Stimulated activated CD8-positive, alpha-beta memory T cell treated with anti-CD3 and anti-CD28 coated beads, Interleukin-7, amount 100 ng/mL, for 4 hours (primary cell): ENCODE results near the gene HOXA7.

Experiments used
- DNase-seq, 2 donors: peaks; one replicate each; pipeline ENCODE4 v3.0.0-alpha.2; 2020; ENCODE audit warnings: low read depth in 2 of 2

HOXA7 gene

DNA sequence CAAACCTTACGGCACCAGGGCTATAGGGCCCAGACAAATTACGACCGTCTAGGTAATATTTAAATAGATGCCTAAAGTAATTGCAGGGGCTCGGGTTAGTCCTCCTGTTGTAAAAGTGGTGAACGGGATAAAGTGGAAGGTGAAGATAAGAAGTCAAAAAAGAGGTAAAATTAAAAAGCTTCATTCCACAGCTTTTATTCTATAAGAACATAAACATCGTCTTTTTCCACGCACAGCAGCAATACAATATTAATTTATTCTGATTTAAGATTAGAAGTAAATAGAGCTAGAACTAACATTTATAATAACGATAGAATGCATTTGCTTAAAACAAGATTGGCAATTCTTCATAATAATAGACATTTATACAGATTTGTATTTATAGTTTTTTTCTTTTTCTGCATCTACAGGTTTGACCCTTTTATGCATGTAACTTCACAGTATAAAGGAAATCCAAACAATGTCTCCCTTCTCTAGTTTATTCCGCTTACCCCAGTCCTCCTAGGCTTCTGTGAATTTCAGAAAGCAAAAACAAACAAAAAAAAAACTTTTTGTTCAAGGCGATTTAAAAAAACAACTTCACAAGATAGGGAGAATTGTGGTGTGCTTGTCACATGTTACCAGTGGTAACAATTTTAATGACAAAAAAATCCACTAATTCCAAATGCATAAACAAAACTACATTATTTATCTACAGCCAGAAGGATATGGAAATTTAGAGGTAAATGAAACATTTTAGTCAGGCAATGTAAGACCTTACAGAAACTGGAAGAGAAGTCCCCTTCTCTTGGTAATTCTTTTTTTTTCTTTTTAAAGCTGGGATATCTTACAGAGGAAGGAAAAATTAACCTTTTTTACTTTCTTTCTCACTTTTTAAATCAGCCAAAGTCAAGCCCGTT, 14.2 kb upstream of the HOXA7 start:
- no peak for DNase-seq

DNA sequence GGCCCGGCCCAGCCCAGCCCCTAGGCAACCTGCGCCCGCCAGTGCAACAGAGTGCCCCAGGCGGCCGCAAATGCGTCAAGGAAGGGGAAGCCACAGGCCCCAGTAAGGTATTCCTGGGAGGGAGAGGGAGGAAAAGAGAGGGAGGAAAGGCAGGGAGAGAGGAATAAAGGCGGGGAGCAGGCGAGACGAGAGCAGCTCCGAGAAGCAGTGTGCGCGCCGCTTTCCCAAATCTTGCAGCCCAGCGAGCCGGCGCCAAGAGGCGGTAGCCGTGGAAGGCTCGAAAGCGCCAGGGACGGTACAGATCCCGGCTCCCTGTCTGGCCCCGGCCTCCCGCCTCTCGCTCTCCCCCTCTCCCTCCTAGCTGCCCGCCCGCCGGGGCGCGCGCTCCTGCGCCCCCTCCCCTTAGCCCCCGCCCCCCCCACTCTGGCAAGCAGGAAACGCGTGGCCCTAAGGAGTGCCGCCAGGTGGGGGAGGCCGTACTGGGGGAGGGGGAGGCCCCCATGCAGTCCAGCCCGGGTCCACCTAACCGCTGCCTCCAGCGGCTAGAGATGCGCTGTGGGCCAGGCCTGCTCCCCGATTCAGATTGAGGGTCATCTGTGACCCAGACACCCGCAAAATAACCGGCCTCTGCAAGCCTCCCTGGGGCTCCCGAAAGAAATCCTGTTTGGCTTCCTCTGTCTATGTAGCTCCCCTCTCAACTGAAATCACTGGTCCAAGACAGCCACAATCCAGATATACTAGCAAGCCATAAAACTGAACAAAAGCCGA, 13.4 kb upstream of the HOXA7 start:
- DNase-seq, result no peak

DNA sequence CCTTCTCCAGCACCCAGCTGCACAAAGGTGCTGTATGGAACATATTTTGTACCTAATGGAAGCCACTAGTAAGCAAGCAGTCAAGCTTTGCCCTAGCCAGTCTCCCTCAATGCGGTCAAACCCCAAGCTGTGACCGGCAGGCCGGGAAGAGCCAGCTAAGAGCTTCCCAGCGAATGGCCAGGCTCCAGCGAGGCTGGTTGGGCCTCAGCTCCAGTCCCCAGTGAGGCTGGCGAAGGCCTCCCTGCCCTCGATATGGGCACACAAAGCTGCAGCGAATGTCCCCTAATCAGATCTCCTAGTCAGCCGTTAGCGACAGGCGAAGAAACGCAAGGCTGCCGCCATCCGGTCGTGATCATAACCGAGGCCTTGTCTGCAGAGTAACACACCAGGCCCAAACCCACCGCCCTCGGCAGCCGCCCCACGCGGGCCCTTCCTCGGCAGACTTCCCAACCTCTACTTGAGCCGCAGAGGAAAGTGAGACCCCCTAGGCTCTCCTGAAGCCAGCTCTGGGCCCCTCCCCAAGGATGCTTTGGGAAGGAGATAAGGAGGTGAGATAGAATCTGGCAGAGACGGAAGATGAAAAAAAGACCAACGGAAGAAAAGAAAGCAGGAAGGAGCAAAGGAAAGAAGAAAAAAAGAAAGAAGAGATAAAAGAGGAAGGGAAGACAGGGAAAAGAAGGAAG, 11.9 kb upstream of the HOXA7 start:
- DNase-seq, result no peak

DNA sequence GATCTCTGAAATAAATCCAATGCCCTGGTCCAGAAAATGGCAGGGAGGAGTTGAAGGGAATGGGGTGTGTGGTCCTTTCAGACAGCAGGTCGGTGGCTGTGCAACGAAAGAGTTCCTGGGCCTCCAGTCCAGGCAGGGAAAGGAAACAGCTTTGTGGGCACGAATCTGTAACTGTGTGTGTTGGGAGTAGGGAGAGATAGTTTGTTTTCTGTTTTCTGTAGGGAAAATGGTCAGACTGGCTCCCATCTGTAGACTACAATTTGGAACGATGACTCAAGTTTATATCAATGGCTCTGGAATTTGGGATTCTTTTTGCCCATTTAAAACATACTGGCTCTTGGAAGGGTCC, 11.4 kb upstream of the HOXA7 start:
- DNase-seq, result no peak

DNA sequence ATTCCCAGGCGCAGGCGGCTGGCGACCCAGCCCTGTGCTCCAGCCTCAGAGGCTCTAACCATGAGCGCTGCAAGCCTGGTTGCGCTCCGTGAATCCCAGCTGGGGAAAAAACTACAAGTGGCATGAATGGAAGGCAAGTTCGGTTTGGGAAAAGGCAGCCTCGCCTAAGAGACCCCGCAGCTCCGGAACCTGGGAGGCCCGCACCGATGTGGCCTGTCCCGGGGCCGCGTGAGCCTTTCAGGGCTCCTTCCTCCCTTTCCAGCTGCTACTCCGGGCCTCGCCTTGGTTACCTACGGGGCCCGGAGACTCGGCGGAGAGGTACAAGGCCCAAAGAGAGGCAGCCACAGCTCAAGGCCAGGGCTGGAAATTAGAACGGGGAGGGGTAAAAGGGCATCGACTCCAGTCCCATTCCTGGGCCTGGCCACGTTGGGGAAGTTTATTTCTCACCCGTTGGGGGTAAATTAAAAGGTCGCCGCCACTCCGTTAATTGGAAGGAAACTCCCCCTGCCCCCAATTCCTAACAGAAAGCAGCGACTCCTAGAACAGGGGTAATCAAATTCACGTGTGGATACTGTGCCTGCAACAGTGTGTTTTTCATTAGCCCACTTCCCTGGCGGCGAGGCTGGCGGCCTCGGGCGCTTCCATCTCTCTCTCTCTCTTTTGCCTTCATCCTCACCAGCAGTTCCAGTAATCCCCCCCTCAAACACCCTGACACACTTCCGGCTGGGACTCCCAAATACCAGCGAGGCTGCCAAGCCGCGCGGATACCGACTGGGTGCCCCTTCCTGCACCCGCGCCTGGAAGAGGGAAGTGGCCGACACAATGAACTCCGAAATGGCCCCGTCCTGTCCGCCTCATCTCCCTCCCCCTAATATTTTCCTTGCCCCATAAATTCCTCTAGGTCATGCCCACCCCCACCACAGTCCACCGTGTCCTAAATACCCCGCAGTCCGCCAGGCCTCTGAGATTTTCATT, 10.3 kb upstream of the HOXA7 start:
- no peak for DNase-seq

DNA sequence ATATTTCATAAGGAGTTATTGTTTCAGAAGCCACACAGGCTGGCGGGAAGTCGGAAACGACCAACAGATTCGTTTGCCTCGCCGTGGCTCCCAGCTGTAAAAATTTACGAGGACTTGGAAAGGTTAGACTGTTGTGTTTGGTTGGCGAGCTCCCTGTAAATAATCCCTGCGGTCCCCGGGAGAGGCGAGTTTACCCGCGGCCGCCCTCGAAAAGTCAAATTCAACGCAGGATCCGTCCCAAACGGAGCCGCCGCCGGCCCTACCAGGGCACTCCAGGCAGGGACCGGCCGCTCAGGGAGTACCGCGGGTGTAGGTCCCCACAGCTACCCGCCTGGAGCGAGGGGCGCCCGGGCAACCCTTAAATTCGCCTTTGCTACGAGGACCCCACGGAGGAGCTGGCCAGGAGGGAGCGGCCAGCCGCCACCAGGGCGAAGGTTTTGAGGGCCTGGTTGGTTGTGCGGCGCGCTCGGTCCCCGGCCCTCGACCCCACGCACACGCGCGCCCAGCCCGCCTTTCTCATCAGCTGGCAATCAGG, 9.6 kb upstream of the HOXA7 start:
- no peak for DNase-seq

DNA sequence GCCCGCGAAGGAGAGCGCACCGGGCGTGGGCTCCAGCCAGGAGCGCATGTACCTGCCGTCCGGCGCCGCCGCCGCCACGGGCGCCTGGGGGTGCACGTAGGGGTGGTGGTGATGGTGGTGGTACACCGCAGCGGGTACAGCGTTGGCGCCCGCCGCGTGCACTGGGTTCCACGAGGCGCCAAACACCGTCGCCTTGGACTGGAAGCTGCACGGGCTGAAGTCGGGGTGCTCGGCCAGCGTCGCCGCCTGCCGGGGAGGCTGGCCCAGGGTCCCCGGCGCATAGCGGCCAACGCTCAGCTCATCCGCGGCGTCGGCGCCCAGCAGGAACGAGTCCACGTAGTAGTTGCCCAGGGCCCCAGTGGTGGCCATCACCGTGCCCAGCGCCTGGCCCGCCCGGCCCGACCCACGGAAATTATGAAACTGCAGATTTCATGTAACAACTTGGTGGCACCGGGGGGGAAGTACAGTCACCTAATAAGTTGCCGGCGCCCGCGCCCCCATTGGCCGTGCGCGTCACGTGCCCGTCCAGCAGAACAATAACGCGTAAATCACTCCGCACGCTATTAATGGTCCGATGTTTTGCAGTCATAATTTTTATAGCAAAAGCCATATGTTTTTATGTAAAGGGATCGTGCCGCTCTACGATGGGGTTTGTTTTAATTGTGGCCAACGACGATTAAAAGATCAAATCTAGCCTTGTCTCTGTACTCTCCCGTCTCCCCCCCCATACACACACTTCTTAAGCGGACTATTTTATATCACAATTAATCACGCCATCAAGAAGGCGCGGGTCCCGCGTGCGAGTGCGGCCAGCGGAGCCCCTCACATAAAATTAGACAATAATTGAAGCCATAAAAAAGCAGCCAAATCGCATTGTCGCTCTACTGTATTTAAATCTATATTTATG, 8.9 kb upstream of the HOXA7 start, which contains the start of gene HOXA9:
HOXA9 (minus strand) TSS at position 449 of the 907 bp plus-strand sequence; CDS start at position 369, 80 bp downstream.
- no peak for DNase-seq

DNA sequence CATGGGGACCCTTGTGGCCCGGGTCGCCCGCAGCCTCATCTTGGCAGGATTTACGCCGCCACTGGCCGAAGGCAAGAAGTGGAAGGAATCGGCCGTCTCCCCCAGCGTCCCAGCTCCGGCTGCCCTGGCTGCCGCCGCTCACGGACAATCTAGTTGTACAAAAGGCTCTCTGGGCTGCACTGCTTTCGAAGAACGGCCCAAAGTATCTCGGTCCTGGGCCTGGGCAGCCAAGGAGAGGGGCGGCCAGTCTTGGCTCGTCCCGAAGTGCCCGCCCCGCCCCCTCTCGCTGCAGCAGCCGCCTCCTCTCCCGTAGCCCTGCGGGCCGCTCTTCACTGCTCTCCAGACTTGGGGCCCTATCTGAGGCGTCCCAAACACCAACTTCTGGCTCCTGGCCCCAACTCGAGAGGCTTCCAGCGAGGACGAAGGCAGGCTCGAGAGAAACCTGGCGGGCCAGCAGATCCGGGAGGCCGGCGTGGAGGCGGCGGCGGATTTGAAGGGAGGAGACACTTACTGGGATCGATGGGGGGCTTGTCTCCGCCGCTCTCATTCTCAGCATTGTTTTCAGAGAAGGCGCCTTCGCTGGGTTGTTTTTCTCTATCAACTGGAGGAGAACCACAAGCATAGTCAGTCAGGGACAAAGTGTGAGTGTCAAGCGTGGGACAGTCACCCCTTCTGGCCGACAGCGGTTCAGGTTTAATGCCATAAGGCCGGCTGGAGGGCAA, 8.1 kb upstream of the HOXA7 start:
- DNase-seq, result no peak

DNA sequence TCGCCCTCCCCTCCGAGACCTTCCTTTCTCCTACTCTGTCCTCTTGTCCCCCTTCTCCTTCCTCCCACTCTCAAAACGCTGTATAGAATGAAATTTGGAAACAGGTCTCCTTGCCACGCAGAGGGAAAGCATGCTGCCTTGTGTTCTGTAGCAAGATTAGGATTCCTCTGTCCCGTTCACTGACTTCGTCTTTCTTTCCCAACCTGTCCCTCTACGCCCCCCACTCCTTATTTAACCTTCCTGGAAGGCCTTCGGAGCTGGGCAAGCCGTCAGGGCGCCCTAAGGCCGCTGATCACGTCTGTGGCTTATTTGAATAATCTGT, 7.5 kb upstream of the HOXA7 start:
- DNase-seq, result no peak

DNA sequence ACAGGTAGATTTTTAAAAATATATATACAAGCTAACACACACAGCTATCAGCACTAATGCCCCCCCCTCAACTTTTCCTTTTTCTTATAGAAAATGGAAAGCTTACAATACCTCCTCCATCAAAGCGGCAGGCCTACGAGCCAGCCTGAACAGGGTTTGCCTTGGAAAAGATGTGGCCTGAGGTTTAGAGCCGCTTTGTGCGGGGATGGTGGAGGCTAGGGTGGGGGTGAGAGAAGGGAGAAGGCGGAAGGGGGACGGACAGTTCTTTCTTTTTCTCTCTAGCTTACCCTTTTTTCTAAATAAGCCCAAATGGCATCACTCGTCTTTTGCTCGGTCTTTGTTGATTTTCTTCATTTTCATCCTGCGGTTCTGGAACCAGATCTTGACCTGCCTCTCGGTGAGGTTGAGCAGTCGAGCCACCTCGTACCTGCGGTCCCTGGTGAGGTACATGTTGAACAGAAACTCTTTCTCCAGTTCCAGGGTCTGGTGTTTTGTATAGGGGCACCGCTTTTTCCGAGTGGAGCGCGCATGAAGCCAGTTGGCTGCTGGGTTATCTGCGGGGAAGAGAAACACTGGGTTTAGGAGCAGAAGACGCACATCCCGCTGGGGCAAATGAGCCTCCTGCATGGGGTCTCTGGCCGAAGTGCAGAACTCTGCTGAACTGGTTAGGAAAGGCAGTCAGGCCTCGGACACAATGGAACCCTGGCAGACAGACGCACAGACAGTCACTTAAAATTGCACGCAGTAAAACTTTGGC, 7.0 kb upstream of the HOXA7 start:
- DNase-seq, result no peak

DNA sequence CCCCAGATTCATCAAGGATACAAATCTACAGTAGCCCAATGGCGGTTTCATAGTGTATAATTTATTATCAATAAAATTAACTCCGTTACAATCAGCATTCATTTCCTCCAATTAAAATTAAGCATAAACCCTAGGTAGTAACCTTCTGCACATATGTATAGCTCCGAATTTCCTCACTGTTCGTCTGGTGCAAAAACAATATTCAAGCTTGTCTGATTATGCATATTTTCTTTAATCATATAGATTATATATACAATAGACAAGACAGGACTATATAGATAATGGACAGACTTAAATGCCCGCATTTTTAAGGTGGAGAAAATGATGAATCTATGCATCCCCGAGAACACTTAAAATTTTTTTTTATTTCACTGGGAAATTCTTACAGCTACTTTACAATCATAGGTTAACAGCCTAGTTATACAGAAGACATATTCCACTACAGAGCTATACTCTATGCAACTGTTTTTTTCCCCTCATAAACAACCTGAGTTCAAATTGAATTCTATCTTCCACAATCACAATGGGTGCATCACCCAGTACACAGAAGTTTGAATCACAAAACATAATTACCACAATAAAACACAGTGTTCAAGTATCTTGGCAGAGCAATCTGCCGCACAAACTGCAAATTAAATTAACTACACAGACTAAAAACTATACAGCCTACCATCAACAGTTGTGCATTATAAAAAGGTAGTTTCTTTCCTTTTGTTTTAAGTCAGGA, 6.2 kb upstream of the HOXA7 start:
- no peak for DNase-seq

DNA sequence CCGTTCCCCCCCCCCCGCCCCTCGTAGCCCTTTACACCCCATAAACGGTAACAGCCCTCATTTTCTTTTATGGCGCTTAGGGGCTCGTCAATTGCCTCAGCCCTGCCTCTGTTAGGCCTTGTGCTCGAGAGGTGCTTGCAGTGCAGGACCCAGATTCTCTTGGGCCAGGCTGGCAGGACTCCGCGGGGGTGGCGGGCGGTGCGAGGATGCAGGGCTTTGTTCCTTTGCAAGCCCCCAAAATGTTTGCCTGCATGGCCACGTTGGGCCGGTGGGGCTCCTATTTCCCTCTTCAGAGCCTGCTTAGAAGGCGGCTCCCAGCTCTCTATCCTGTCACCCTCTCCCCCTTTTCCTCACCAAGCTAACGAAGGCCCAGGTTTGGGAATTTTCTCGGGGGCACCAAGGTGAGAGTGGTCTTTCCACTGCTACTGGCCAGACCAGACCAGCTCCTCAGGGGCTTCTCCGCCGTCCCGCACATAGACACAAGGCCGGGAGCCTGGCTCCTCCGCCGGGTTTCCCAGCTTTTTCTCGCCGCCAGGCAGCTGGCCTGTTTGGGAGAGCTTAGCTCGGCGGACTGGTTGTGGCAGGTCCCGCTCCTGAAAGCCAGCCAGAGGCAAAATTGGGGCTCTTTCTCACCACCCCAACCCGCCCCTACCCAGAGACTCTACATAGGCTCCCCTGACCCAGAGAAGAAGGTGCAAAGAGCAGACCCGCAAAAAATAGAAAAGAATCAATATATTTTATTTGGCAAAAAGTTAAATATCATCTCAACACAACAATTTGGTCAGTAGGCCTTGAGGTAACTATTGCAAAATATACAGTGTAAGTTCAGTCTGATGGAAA, 5.5 kb upstream of the HOXA7 start:
- DNase-seq, result no peak

DNA sequence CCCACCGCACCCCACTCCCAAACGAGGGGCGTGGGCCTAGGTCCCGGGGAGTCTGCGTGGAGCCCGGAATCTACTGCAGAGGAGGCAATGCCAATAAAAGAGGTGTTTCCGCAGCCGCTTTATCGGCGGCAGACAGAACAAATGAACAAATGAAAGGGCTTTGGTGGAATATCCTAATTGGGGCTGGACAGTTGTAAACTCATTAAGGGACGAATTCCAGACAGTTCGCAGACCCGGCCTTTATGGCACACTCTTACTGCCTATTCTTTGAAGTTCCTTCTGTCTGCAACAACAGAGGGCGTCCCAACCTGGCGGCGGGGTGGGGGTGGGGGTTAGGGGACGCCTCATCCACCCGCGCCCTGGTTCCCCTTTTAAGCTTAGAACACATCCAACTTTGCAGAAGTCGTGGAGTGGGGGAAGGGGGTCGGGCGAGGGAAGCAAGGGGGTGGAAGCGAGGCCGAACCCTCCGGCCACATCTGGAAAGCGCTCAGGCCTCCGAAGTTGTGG, 4.8 kb upstream of the HOXA7 start:
- DNase-seq, result no peak

DNA sequence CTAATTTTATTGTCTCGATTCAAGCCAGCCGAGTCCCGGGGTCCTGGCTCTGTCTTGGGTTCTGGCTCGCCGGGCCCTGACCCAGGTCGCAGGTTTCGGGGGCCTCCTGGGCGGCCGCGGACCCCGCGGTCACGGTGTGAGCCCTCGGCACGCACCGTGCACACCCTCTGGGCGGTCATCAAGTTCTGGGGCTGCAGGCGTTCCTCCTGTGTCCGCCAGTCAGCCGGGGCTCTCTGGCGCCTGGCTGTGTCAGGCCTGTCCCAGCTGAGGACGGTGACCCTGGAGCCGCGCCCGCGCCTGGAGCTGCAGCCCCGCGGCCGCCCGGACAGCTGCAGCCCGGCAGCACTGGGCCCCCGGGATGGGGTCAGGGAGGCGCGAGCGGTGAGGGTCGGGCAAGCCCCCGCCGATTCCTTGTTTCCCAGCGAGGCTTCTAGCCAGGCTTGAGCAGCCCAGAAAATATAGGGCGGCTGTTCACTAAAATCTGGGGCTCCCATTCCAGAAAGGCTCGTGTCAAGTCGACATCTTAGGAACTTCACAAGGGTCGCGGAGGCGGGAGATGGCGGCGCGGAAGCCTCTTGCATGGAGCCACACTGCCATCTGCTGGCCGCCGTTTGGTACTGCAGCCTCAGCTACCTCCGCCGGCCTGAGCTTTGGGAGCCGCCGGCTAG, 4.2 kb upstream of the HOXA7 start:
- DNase-seq, result peak; percentile 70 to 77

DNA sequence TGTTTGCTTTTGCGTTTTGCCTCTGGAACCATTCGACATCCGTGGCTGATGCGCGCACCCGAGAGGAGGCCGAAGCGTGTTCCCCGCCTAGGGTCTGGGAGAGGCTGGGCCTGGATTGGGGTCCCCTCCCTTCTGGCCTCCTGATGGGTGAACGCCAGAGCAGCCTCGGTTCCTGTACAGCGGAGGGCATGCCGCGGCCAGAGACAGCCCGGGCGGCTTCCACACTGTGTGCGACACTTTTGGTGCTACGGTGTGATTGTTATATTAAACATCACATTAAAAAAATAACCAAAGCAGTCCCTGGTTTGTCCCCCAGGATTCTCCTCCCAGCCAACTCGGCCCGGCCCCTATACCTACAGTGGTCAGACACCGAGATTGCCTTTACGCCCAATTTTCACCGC, 3.7 kb upstream of the HOXA7 start:
- no peak for DNase-seq
